Endodermal cell (in vitro differentiated cells): Measurements from ENCODE around the gene TIGIT. TPM values are rescaled to one million over a fixed set of nuclear protein-coding genes. Genes with fewer than 3 reads are reported as not detected.

Experiments used
- DNase-seq: peaks from one replicate; pipeline ENCODE4 v3.0.0-alpha.2; 2017
- H3K27ac ChIP-seq: 2 replicates; pipeline ENCODE4 v1.5.1; 2013; ENCODE audit warnings: mild to moderate bottlenecking, low read depth, low read length, moderate library complexity
- H3K27me3 ChIP-seq: 2 replicates; pipeline ENCODE4 v1.6.1; 2013; ENCODE audit warnings: mild to moderate bottlenecking, low read length, moderate library complexity; ENCODE audit not compliant: insufficient read depth, control insufficient read depth, poor library complexity, severe bottlenecking
- H3K36me3 ChIP-seq: 2 replicates; pipeline ENCODE4 v1.7.0; 2013; ENCODE audit warnings: mild to moderate bottlenecking, low read length, moderate library complexity; ENCODE audit not compliant: control insufficient read depth, insufficient read depth
- H3K4me1 ChIP-seq: one replicate; pipeline ENCODE4 v1.7.0; 2013; ENCODE audit warnings: low read length; ENCODE audit not compliant: control insufficient read depth, insufficient read depth
- H3K4me3 ChIP-seq: 2 replicates; pipeline ENCODE4 v1.5.1; 2013; ENCODE audit warnings: mild to moderate bottlenecking, low read length, moderate library complexity
- H3K9ac ChIP-seq: 2 replicates; pipeline ENCODE4 v1.6.1; 2013; ENCODE audit warnings: mild to moderate bottlenecking, low read length, moderate library complexity; ENCODE audit not compliant: poor library complexity, severe bottlenecking; ENCODE audit errors: extremely low read depth
- H3K9me3 ChIP-seq: 2 replicates; pipeline ENCODE4 v1.6.1; 2013; ENCODE audit warnings: mild to moderate bottlenecking, low read length, moderate library complexity; ENCODE audit not compliant: control insufficient read depth
- H3K27ac Mint-ChIP-seq: 2 replicates; pipeline ENCODE4 v1.8.0; 2020; ENCODE audit warnings: mixed read lengths
- H3K27me3 Mint-ChIP-seq: 2 replicates; pipeline ENCODE4 v1.8.0; 2021; ENCODE audit warnings: mild to moderate bottlenecking, mixed read lengths; ENCODE audit not compliant: insufficient read depth
- H3K36me3 Mint-ChIP-seq: 2 replicates; pipeline ENCODE4 v1.8.0; 2020; ENCODE audit warnings: low read depth, mixed read lengths
- H3K4me1 Mint-ChIP-seq: 2 replicates; pipeline ENCODE4 v1.8.0; 2020; ENCODE audit warnings: mixed read lengths
- H3K4me3 Mint-ChIP-seq: 2 replicates; pipeline ENCODE4 v1.8.0; 2020; ENCODE audit warnings: mild to moderate bottlenecking, moderate library complexity, mixed read lengths
- H3K9me3 Mint-ChIP-seq: 2 replicates; pipeline ENCODE4 v1.8.0; 2020; ENCODE audit warnings: mild to moderate bottlenecking, mixed read lengths
- WGBS, 2 experiments: methylation state at CpG; one replicate each; pipeline versions ENCODE4 v1.1.5 to v1.1.7; 2013; ENCODE audit warnings: missing lambda C conversion rate in 2 of 2, mixed read lengths in 1 of 2; ENCODE audit not compliant: insufficient coverage in 1 of 2, insufficient read length in 1 of 2; 5-methylcytosine and 5-hydroxymethylcytosine counted together
- total RNA-seq, 2 donors: library from RNA; stranded (reverse); fragmentation: NEBNext Ultra II Directional in 1 of 2; extraction: Animal tissue kit (Norgen Biotek cat#: 25700) in 1 of 2; gene quantifications; 2 replicates in 1 of 2; 3 replicates in 1 of 2; pipeline ENCODE4 v1.2.1, GENCODE V29; 2021
- TF ChIP-seq, protein P1 (sequence below): fragments of 200-600 bp; sonication (generic); conservative IDR thresholded peaks from 2 replicates; pipeline ENCODE4 v1.5.0; 2021; ENCODE audit warnings: antibody characterized with exemption, mild to moderate bottlenecking

Gene TIGIT
- total RNA-seq, 2 donors from 2014 or later = not detected

DNA sequence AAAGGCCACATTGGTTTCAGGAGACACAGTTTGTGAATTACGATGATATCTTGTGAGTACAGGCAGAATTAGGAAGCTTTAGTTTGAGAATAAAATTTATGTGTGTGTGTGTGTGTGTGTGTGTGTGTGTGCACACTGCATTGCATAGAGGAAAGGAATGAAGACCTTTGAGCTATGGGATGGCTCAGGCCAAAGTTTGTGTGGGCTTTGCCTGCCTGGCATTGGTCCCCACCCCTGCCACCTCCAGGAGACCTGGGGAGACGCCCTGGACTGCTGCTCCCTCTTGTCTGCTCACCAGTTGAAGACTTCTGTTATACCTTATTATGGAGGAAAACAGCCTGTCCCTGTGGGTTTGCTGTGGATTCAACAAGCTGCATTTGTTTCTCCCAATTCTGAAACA lies 37.2 kb downstream of the TIGIT start:
- Mint-ChIP-seq H3K27ac (no peak overlapping the region), H3K36me3 (no peaks in the 10 kb centered on the region), H3K9me3 (no peaks in the 10 kb centered on the region), H3K4me1 (no peaks in the 10 kb centered on the region), H3K27me3 (no peaks in the 10 kb centered on the region), H3K4me3 (no peak overlapping the region)
- H3K4me1 ChIP-seq = no peaks in the 10 kb centered on the region
- H3K36me3 ChIP-seq = no peaks in the 10 kb centered on the region
- TF ChIP-seq, protein P1, sequence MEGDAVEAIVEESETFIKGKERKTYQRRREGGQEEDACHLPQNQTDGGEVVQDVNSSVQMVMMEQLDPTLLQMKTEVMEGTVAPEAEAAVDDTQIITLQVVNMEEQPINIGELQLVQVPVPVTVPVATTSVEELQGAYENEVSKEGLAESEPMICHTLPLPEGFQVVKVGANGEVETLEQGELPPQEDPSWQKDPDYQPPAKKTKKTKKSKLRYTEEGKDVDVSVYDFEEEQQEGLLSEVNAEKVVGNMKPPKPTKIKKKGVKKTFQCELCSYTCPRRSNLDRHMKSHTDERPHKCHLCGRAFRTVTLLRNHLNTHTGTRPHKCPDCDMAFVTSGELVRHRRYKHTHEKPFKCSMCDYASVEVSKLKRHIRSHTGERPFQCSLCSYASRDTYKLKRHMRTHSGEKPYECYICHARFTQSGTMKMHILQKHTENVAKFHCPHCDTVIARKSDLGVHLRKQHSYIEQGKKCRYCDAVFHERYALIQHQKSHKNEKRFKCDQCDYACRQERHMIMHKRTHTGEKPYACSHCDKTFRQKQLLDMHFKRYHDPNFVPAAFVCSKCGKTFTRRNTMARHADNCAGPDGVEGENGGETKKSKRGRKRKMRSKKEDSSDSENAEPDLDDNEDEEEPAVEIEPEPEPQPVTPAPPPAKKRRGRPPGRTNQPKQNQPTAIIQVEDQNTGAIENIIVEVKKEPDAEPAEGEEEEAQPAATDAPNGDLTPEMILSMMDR = no peak
- H3K9me3 ChIP-seq = no peaks in the 10 kb centered on the region
- no peak for DNase-seq
- WGBS, 2 experiments = 75 to 93% methylated on average over 1 to 2 of the region's 2 CpGs
- no peak overlapping the region for H3K4me3 ChIP-seq
- no peaks in the 10 kb centered on the region for H3K27me3 ChIP-seq
- no peak overlapping the region for H3K27ac ChIP-seq
- H3K9ac ChIP-seq = no peak overlapping the region

DNA sequence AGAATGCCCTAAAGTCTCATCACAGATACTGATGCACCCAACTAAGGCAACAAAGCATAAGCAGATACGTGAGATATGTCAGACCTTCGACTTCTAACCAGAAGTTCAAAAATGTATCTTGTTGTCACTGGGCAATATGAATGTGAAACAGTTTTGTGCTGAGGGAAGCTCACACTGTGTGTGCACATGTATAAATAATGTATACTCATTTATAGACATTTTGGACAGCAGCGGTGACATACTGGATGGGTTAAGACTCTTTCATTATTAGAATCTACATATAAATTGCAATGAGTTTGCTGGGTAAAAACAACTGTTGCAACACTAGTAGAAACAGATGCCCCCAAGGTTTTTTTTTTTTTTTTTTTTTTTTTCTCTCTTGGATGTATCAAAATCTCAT lies 37.9 kb downstream of the TIGIT start:
- TF ChIP-seq, protein P1 = no peak
- no peak overlapping the region for H3K27ac Mint-ChIP-seq
- H3K4me3 Mint-ChIP-seq = no peak overlapping the region
- Histone ChIP-seq H3K36me3 (no peaks in the 10 kb centered on the region), H3K9me3 (no peaks in the 10 kb centered on the region), H3K27me3 (no peaks in the 10 kb centered on the region), H3K9ac (no peak overlapping the region), H3K4me3 (no peak overlapping the region), H3K4me1 (no peaks in the 10 kb centered on the region), H3K27ac (no peak overlapping the region)
- H3K36me3 Mint-ChIP-seq = no peaks in the 10 kb centered on the region
- H3K9me3 Mint-ChIP-seq = no peaks in the 10 kb centered on the region
- no peak for DNase-seq
- no peaks in the 10 kb centered on the region for H3K27me3 Mint-ChIP-seq
- H3K4me1 Mint-ChIP-seq = no peaks in the 10 kb centered on the region
- 81% methylated on average over 2 of the region's 3 CpGs; no CpG with 5 or more reads in 1 of the 2 experiments for WGBS, 2 experiments

DNA sequence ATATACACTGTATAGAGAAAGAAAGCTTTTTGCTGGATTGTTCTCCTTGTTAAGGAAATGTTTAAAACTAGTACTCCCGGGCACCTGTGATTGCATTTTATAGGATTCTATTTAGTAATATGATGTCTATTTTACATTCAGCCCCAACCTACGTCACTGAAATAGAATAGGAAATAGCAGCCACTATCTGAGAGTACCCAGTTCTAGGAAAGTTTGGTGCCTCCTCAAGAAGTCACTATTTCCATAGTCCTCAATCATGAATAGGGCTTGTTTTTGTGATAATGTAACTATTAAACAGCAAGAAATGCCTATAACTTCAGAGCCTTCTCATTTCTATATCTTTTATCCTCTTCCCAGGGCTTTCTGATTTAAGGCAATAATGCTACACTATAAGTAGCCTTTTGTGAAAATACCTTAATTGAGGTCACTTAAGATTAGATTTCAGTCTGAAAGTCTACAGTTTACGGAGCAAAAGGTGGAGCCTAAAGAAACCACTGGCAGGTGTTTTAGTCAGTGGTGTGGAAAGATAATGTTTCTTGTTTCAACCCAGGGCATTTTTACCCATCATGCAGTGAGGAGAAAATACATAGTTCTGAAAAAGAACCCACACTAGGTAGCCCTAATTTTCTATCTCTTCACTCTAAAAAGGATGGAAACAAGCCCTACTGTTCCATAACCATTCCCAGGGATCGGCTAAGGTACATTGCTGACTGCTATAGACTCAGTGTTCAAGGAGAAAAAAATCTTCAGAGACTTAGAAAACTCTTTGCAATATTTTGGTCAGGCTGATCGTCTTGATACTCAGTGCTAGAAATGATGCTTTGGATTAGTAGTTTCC lies 38.7 kb downstream of the TIGIT start:
- Histone ChIP-seq H3K4me3 (no peak overlapping the region), H3K4me1 (no peaks in the 10 kb centered on the region), H3K36me3 (no peaks in the 10 kb centered on the region), H3K27ac (no peak overlapping the region), H3K9me3 (no peaks in the 10 kb centered on the region), H3K27me3 (no peaks in the 10 kb centered on the region), H3K9ac (no peak overlapping the region)
- Mint-ChIP-seq H3K27ac (no peak overlapping the region), H3K9me3 (no peaks in the 10 kb centered on the region), H3K36me3 (no peaks in the 10 kb centered on the region), H3K4me1 (no peaks in the 10 kb centered on the region), H3K27me3 (no peaks in the 10 kb centered on the region), H3K4me3 (no peak overlapping the region)
- 94 to 100% methylated on average over 2 to 5 of the region's 5 CpGs for WGBS, 2 experiments
- TF ChIP-seq, protein P1 = no peak
- no peak for DNase-seq
